Gastrocnemius medialis (tissue), 4 donors: ENCODE results near the gene ZNF516. TPM values are rescaled to one million over a fixed set of nuclear protein-coding genes. Genes with fewer than 3 reads are reported as not detected.

Source experiments
- ATAC-seq, 2 donors: fragments of 150-250 bp; one replicate each; pipeline ENCODE4 v1.9.1; 2016
- DNase-seq, 2 donors: peaks; one replicate each; pipeline ENCODE4 v3.0.0-alpha.2; 2019
- H3K27ac ChIP-seq, 4 donors: fragments of 200-600 bp; sonication (generic); 1 replicate in 1 of 4; 2 replicates in 3 of 4; pipeline ENCODE4 v1.5.1; 2016 to 2018; ENCODE audit warnings: mild to moderate bottlenecking in 2 of 4, moderate library complexity in 1 of 4
- H3K27me3 ChIP-seq, 3 donors: fragments of 200-600 bp; sonication (generic) in 2 of 3; 1 replicate in 1 of 3; 2 replicates in 2 of 3; pipeline versions ENCODE4 v1.5.1 to v1.6.0; 2016 to 2019; ENCODE audit warnings: mild to moderate bottlenecking in 1 of 3, moderate library complexity in 1 of 3
- H3K36me3 ChIP-seq, 2 donors: fragments of 200-600 bp; sonication (generic) in 1 of 2; one replicate each; pipeline ENCODE4 v1.5.1; 2017 to 2018
- H3K4me1 ChIP-seq, 2 donors: fragments of 200-600 bp; sonication (generic) in 1 of 2; one replicate each; pipeline ENCODE4 v1.5.1; 2016 to 2017; ENCODE audit warnings: mild to moderate bottlenecking in 2 of 2
- H3K4me3 ChIP-seq, 4 donors: fragments of 200-600 bp; sonication (generic) in 3 of 4; 1 replicate in 1 of 4; 2 replicates in 3 of 4; pipeline ENCODE4 v1.5.1; 2016 to 2019; ENCODE audit warnings: mild to moderate bottlenecking in 2 of 4
- H3K9me3 ChIP-seq, 3 donors: fragments of 200-600 bp; sonication (generic) in 2 of 3; 1 replicate in 1 of 3; 2 replicates in 2 of 3; pipeline ENCODE4 v1.5.1; 2016 to 2019
- POLR2A ChIP-seq, 2 donors: fragments of 450-650 bp; IDR thresholded peaks; one replicate each; pipeline ENCODE4 v1.6.1; 2017; ENCODE audit warnings: antibody characterized with exemption in 2 of 2, mild to moderate bottlenecking in 2 of 2, moderate library complexity in 2 of 2
- in situ Hi-C, 4 donors: fragments of 200-750 bp; cut with MboI; loops; one replicate each; pipeline versions ENCODE4 v1.15.0 to v1.8.0; 2017; ENCODE audit warnings: low sequenced_read_pairs in 4 of 4
- intact Hi-C: fragments of 100-400 bp; cut with DNase I; formaldehyde crosslinking; loops from one replicate; pipeline ENCODE4 v1.15.1; 2023; ENCODE audit warnings: low total_unique reads
- total RNA-seq, 4 donors: library from RNA; depleted of rRNA; stranded (reverse); fragments of >200 nt; gene quantifications; one replicate each; pipeline versions ENCODE4 v1.1.0 to v1.2.3, GENCODE V29; 2016
- TF ChIP-seq, protein P1 (sequence below), 5 experiments: fragments of 450-650 bp in 3 of 5; fragments of 200-600 bp in 2 of 5; sonication (generic) in 2 of 5; IDR thresholded peaks in 4 of 5; conservative IDR thresholded peaks in 1 of 5; 1 replicate in 4 of 5; 2 replicates in 1 of 5; pipeline ENCODE4 v1.5.1; 2016 to 2019; ENCODE audit warnings: antibody characterized with exemption in 5 of 5, mild to moderate bottlenecking in 3 of 5, moderate library complexity in 3 of 5

Gene ZNF516
- total RNA-seq, 4 donors from 2014 or later = 8.4 to 19.3 (median 12.4) TPM

DNA sequence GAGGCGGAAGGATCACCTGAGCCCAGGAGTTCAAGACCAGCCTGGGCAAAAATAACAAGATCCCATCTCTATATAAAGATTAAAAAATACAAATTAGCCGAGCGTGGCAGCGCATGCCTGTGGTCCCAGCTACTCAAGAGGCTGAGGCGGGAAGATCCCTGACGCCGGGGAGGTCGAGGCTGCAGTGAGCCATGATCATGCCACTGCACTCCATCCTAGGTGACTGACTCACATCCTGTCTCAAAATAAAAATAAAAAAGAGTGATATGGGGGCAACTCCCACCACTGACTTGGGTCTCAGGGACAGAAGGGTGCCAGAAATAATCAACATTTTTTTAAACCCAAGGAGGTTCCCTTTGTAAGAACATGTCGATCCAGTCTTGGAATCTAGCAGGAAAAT is 37.6 kb downstream of the ZNF516 start:
- TF ChIP-seq POLR2A (IDR thresholded peaks at IDR 0.05) = no peak
- TF ChIP-seq, protein P1, sequence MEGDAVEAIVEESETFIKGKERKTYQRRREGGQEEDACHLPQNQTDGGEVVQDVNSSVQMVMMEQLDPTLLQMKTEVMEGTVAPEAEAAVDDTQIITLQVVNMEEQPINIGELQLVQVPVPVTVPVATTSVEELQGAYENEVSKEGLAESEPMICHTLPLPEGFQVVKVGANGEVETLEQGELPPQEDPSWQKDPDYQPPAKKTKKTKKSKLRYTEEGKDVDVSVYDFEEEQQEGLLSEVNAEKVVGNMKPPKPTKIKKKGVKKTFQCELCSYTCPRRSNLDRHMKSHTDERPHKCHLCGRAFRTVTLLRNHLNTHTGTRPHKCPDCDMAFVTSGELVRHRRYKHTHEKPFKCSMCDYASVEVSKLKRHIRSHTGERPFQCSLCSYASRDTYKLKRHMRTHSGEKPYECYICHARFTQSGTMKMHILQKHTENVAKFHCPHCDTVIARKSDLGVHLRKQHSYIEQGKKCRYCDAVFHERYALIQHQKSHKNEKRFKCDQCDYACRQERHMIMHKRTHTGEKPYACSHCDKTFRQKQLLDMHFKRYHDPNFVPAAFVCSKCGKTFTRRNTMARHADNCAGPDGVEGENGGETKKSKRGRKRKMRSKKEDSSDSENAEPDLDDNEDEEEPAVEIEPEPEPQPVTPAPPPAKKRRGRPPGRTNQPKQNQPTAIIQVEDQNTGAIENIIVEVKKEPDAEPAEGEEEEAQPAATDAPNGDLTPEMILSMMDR (IDR thresholded peaks at IDR 0.05 in 4 of 5, conservative IDR thresholded peaks at IDR 0.05 in 1 of 5) = no peak
- ATAC-seq (no peak), DNase-seq (peak in 1 of 2 donors; percentile 8)
- no peaks in the 10 kb centered on the region for H3K36me3 ChIP-seq
- H3K4me3 ChIP-seq = no peak overlapping the region
- H3K27me3 ChIP-seq = no peaks in the 10 kb centered on the region
- intact Hi-C loops (loop anchor here (10.0 kb wide), 2 partner anchors 667 to 1253 kb away; partner anchors contain the start of gene PTGR3), in situ Hi-C loops (no loop called here)
- no peaks in the 10 kb centered on the region for H3K9me3 ChIP-seq
- H3K27ac ChIP-seq = peak overlapping the region; percentile 85 to 92 (median 92)
- peaks cover 68 to 70% of the 10 kb centered on the region in 2 donors for H3K4me1 ChIP-seq

DNA sequence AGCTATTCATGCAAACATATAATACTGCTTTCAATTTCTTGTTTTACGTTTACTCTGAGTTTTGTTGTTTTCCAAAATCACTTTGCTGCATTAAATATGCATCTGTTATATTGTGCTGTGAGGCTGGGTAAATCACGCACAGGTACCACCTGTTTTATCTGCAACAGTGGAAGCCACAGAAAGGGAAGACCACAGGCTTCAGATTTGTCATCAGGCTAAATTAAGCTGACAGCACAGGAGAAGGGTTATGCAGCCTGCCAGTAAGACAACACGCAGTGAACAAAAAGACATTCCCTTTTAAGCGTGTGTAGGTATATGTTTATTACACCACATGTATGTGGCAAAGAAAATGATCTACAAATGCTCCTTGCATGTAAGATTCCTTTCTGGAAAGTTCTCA is 38.2 kb downstream of the ZNF516 start:
- intact Hi-C loops = loop anchor here (10.0 kb wide), 2 partner anchors 668 to 1252 kb away; partner anchors contain the start of gene PTGR3
- Histone ChIP-seq H3K36me3 (no peaks in the 10 kb centered on the region), H3K9me3 (no peaks in the 10 kb centered on the region), H3K27me3 (no peaks in the 10 kb centered on the region), H3K4me1 (peaks cover 70% of the 10 kb centered on the region in 2 donors), H3K27ac (peak overlapping the region; percentile 85 to 92 (median 92)), H3K4me3 (no peak overlapping the region)
- ATAC-seq = peak; percentile 78 to 80
- TF ChIP-seq, protein P1 (IDR thresholded peaks at IDR 0.05 in 4 of 5, conservative IDR thresholded peaks at IDR 0.05 in 1 of 5) = no peak
- TF ChIP-seq POLR2A (IDR thresholded peaks at IDR 0.05) = no peak
- peak in 1 of 2 donors; percentile 47 for DNase-seq
- in situ Hi-C loops = no loop called here

DNA sequence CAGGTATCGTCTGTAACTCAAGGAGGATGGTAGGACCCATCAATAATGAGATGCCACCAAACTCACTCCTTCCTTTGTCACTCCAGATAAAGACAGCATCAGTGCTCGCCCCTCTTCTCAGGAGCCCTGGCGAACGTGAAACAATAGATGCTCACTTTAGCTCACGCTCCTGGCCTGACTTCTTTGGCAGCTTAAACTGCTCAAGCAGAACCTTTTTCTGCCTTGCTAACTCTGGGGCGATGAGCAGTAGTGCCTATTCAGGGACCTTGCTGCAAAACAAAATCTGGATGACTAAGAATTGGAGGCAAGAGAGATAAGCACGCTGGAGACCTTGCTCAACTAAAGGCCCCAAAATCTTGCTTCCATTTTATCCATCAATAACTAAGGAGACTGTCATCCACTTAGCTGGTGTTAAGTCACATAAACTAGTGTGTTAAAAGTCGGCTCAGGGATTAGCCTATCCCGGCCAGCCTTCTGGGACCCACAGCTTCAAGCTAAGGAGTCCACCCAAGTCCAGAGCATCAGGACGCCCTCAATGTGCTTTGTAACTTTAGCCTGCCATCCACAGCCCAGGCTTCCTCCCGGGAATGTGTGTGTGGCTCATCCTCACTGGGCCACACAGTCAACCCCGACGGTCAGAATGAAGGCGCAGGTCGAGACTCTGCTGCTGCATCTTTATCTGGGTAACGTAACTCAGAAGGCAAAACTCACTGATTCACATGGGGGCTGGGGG is 38.9 kb downstream of the ZNF516 start:
- Histone ChIP-seq H3K4me1 (peaks cover 70% of the 10 kb centered on the region in 2 donors), H3K4me3 (no peak overlapping the region), H3K36me3 (no peaks in the 10 kb centered on the region), H3K27me3 (no peaks in the 10 kb centered on the region), H3K27ac (peak overlapping the region; percentile 85 to 92 (median 92)), H3K9me3 (no peaks in the 10 kb centered on the region)
- peak in 1 of 2 donors; percentile 13 for ATAC-seq
- intact Hi-C loops = loop anchor here (10.0 kb wide), 2 partner anchors 669 to 1251 kb away; partner anchors contain the start of gene PTGR3
- in situ Hi-C loops = no loop called here
- TF ChIP-seq, protein P1 (IDR thresholded peaks at IDR 0.05 in 4 of 5, conservative IDR thresholded peaks at IDR 0.05 in 1 of 5) = no peak
- TF ChIP-seq POLR2A (IDR thresholded peaks at IDR 0.05) = no peak
- peak in 1 of 2 donors; percentile 28 for DNase-seq

DNA sequence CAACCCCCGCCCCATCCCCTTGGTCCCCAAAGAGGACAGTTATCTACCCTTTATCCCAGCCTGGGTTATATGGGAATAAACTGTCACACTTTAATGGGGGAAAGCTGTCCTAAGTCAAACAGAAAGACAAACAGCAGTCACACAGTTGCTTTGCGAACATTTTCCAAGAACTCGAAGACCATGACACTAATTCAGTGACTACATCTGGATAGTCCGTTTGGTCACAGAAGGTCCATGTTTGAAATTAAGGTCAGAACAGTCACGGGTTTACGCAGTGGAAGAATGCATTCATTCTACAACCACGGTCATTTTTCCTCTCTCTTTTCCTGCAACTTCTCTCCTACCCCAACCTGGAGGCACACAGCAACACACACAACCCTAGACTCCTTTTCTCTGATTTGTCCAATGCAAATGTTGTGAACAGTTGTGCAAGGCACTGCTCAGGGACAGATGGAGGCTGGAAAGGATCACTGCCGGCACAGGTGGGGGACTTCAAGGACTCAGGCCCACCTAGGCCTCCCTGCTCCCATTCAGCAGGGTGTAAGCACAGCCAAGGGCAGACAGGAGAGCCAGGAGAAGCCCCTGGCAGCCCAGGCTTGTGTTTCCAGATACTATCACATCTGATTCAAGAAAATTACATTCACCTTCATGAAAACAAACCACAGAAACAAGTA is 39.9 kb downstream of the ZNF516 start:
- Histone ChIP-seq H3K4me3 (no peak overlapping the region), H3K9me3 (no peaks in the 10 kb centered on the region), H3K4me1 (peaks cover 67 to 69% of the 10 kb centered on the region in 2 donors), H3K27ac (peak overlapping the region; percentile 85 to 92 (median 92)), H3K27me3 (no peaks in the 10 kb centered on the region), H3K36me3 (no peaks in the 10 kb centered on the region)
- intact Hi-C loops (loop anchor here (10.0 kb wide), 2 partner anchors 670 to 1250 kb away; partner anchors contain the start of gene PTGR3), in situ Hi-C loops (no loop called here)
- TF ChIP-seq, protein P1 (IDR thresholded peaks at IDR 0.05 in 4 of 5, conservative IDR thresholded peaks at IDR 0.05 in 1 of 5) = no peak
- no peak for TF ChIP-seq POLR2A (IDR thresholded peaks at IDR 0.05)
- DNase-seq (peak in 1 of 2 donors; percentile 8), ATAC-seq (no peak)
